Measurements from ENCODE around the gene HOXB13. TPM values are rescaled to one million over a fixed set of nuclear protein-coding genes. Genes with fewer than 3 reads are reported as not detected.
A peak's percentile ranks its signal among the peaks of the same experiment; 100 is the strongest.

The HOXB13 gene
- total and polyA plus RNA-seq, 2 of the 13 experiments (the other 11 are each of a cell fraction or from before 2014, with no cell fraction given): not detected

- TF ChIP-seq ZNF558 (CRISPR knock-in tag; IDR thresholded peaks at IDR 0.05; ENCODE audit: borderline replicate concordance) (no peak), ZNF883 (CRISPR knock-in tag; IDR thresholded peaks at IDR 0.05; ENCODE audit: not compliant biosample characterization) (no peak), RAD21 (CRISPR knock-in tag; IDR thresholded peaks at IDR 0.05) (no peak), ZNF280B (CRISPR knock-in tag; IDR thresholded peaks at IDR 0.05; ENCODE audit: borderline replicate concordance) (no peak), SP2 (CRISPR knock-in tag; IDR thresholded peaks at IDR 0.05) (no peak), PTBP1 (IDR thresholded peaks at IDR 0.05; ENCODE audit: low read depth, low read length, poor library complexity, severe bottlenecking) (no peak)
Measured at GRCh38 chr17:48729335-48730239, 1.0 kb upstream of the HOXB13 start (continued).

- H3K4me1 ChIP-seq (ENCODE audit: insufficient read depth, low read length): peaks cover 2% of the 10 kb centered on the region
- H3K27me3 ChIP-seq (ENCODE audit: control insufficient read depth in 1 of 2, insufficient read depth in 2 of 2, low read length in 2 of 2): peaks cover 23 to 91% of the 10 kb centered on the region in 2 experiments
- intact Hi-C loops (cut with micrococcal nuclease; ENCODE audit: unreplicated experiment) (no loop called here), in situ Hi-C loops (cut with HindIII; ENCODE audit: extremely low pct_ligation_motif_present, low pct_unique_long_range_greater_than_20kb) (loop anchor here (5.0 kb wide), 2 partner anchors 60 to 150 kb away; no protein-coding TSS in a partner anchor)
- peaks cover 4% of the 10 kb centered on the region; the same call in 1 of the 2 replicates for H4K20me1 ChIP-seq (ENCODE audit: insufficient read depth, low read length)
- no peaks in the 10 kb centered on the region for H3K36me3 ChIP-seq (replicated peaks in 1 of 2; ENCODE audit: control insufficient read depth in 1 of 2, insufficient read depth in 2 of 2, low read length in 2 of 2)
- ATAC-seq (no peak), FAIRE-seq (no peak), DNase-seq (ENCODE audit: low spot score) (no peak)
- POLR2A ChIA-PET: no interaction called here
- no peak overlapping the region for H3K27ac ChIP-seq (ENCODE audit: extremely low read length, insufficient read depth, low read length)
- H3K9me3 ChIP-seq (ENCODE audit: low read length): no peaks in the 10 kb centered on the region
- no peak for TF ChIP-seq RNF219 (CRISPR knock-in tag; IDR thresholded peaks at IDR 0.05)
- peak; percentile 20 for TF ChIP-seq ZNF282 (IDR thresholded peaks at IDR 0.05; ENCODE audit: partially characterized antibody)
- 0 out of 2 replicates have a peak, but pooled peaks have one; percentile 33 for TF ChIP-seq PLRG1 (conservative IDR thresholded peaks at IDR 0.05)
- TF ChIP-seq RXRB (CRISPR knock-in tag; IDR thresholded peaks at IDR 0.05; ENCODE audit: borderline replicate concordance): no peak
- no peak overlapping the region for H3K4me3 ChIP-seq (replicated peaks in 1 of 3; ENCODE audit: insufficient read depth in 1 of 3, low read depth in 2 of 3, low read length in 3 of 3)
- BruUV-seq (replicated peaks): no TSS peak
- H3K79me2 ChIP-seq (ENCODE audit: insufficient read depth, low read length): no peaks in the 10 kb centered on the region
- no peak overlapping the region for H2AFZ ChIP-seq (ENCODE audit: low read length)
- WGBS (ENCODE audit: low lambda C conversion rate): 34% methylated on average over 9 of the region's 9 CpGs
- no peak overlapping the region for H3K4me2 ChIP-seq (ENCODE audit: low read depth, low read length)
- H3K9ac ChIP-seq (ENCODE audit: insufficient read depth, low read depth, low read length): no peak overlapping the region
- CTCF ChIA-PET (ENCODE audit: low intra/inter-chr PET ratio, low total read pairs): interaction anchor here (3.8 kb wide), 1 partner anchor 151 kb away, joined by 47 read pairs; no protein-coding TSS in a partner anchor
Measured at GRCh38 chr17:48727415-48728175, 955 bp downstream of the HOXB13 start.

Measured in HepG2 (cell line).